CD14-positive monocyte (primary cell): Measurements from ENCODE around the gene PDE1C. TPM values are rescaled to one million over a fixed set of nuclear protein-coding genes. Genes with fewer than 3 reads are reported as not detected.

Source experiments
- DNase-seq, 3 donors: peaks; one replicate each; pipeline ENCODE4 v3.0.0-alpha.2; 2011 to 2022
- H2AFZ ChIP-seq: 2 replicates; pipeline ENCODE4 v1.6.0; 2012; ENCODE audit warnings: mild to moderate bottlenecking, low read depth, low read length, inconsistent platforms; ENCODE audit not compliant: insufficient read depth, poor library complexity, severe bottlenecking
- H3K27ac ChIP-seq, 2 donors: 1 replicate in 1 of 2; 2 replicates in 1 of 2; pipeline ENCODE4 v1.5.1; 2012 to 2013; ENCODE audit warnings: low read length in 2 of 2, control low read depth in 1 of 2, inconsistent platforms in 1 of 2, low read depth in 1 of 2, mild to moderate bottlenecking in 1 of 2
- H3K27me3 ChIP-seq, 2 donors: one replicate each; pipeline versions ENCODE4 v1.6.0 to v1.6.1; 2011 to 2013; ENCODE audit warnings: low read length in 2 of 2; ENCODE audit not compliant: control insufficient read depth in 2 of 2, insufficient read depth in 2 of 2
- H3K36me3 ChIP-seq, 2 donors: replicated peaks in 1 of 2; 1 replicate in 1 of 2; 2 replicates in 1 of 2; pipeline versions ENCODE4 v1.5.1 to v1.6.1; 2012 to 2013; ENCODE audit warnings: low read length in 2 of 2, control low read depth in 1 of 2, inconsistent platforms in 1 of 2, mild to moderate bottlenecking in 1 of 2; ENCODE audit not compliant: insufficient read depth in 2 of 2, control insufficient read depth in 1 of 2
- H3K4me1 ChIP-seq, 2 donors: 1 replicate in 1 of 2; 2 replicates in 1 of 2; pipeline versions ENCODE4 v1.5.1 to v1.6.1; 2012 to 2013; ENCODE audit warnings: low read length in 2 of 2, control low read depth in 1 of 2, inconsistent platforms in 1 of 2, mild to moderate bottlenecking in 1 of 2, moderate library complexity in 1 of 2; ENCODE audit not compliant: insufficient read depth in 2 of 2, control insufficient read depth in 1 of 2
- H3K4me2 ChIP-seq: replicated peaks from 2 replicates; pipeline ENCODE3; 2012; ENCODE audit warnings: low read length, moderate library complexity, mild to moderate bottlenecking; ENCODE audit not compliant: poor library complexity, severe bottlenecking; ENCODE audit errors: extremely low read depth
- H3K4me3 ChIP-seq, 3 experiments: fragments of 200-600 bp in 1 of 3; sonication (generic) in 1 of 3; replicated peaks in 1 of 3; 1 replicate in 2 of 3; 2 replicates in 1 of 3; pipeline ENCODE4 v1.5.1; 2011 to 2013; ENCODE audit warnings: low read length in 3 of 3, mild to moderate bottlenecking in 3 of 3, control low read depth in 2 of 3, low read depth in 2 of 3, inconsistent platforms in 1 of 3, moderate library complexity in 1 of 3
- H3K79me2 ChIP-seq: 2 replicates; pipeline ENCODE4 v1.6.0; 2012; ENCODE audit warnings: mild to moderate bottlenecking, control low read depth, inconsistent platforms, low read length, moderate library complexity; ENCODE audit not compliant: insufficient read depth
- H3K9ac ChIP-seq: 2 replicates; pipeline ENCODE4 v1.6.0; 2017; ENCODE audit warnings: low read length, mild to moderate bottlenecking; ENCODE audit not compliant: insufficient read depth, poor library complexity, severe bottlenecking
- H3K9me3 ChIP-seq, 2 donors: replicated peaks in 1 of 2; 1 replicate in 1 of 2; 2 replicates in 1 of 2; pipeline versions ENCODE4 v1.5.1 to v1.6.1; 2012 to 2013; ENCODE audit warnings: low read length in 2 of 2, control low read depth in 1 of 2; ENCODE audit not compliant: control insufficient read depth in 1 of 2, insufficient read depth in 1 of 2
- H4K20me1 ChIP-seq: 2 replicates; pipeline ENCODE4 v1.6.0; 2012; ENCODE audit warnings: mild to moderate bottlenecking, low read length, control low read depth, moderate library complexity; ENCODE audit not compliant: insufficient read depth
- H3K27ac Mint-ChIP-seq, 7 donors: one replicate each; pipeline ENCODE4 v1.8.0; 2020; ENCODE audit warnings: mild to moderate bottlenecking in 7 of 7, mixed read lengths in 7 of 7, moderate library complexity in 6 of 7, inconsistent platforms in 2 of 7
- H3K27me3 Mint-ChIP-seq, 3 donors: one replicate each; pipeline ENCODE4 v1.8.0; 2021 to 2022; ENCODE audit warnings: low read depth in 3 of 3, mild to moderate bottlenecking in 3 of 3, mixed read lengths in 3 of 3, moderate library complexity in 3 of 3, inconsistent platforms in 1 of 3
- H3K36me3 Mint-ChIP-seq, 2 donors: one replicate each; pipeline ENCODE4 v1.8.0; 2020; ENCODE audit warnings: mixed read lengths in 2 of 2, inconsistent platforms in 1 of 2, mild to moderate bottlenecking in 1 of 2
- H3K4me1 Mint-ChIP-seq: one replicate; pipeline ENCODE4 v1.8.0; 2020; ENCODE audit warnings: mild to moderate bottlenecking, mixed read lengths
- H3K4me3 Mint-ChIP-seq, 2 donors: one replicate each; pipeline ENCODE4 v1.8.0; 2020; ENCODE audit warnings: mild to moderate bottlenecking in 2 of 2, mixed read lengths in 2 of 2, moderate library complexity in 1 of 2
- H3K9me3 Mint-ChIP-seq, 7 donors: one replicate each; pipeline ENCODE4 v1.8.0; 2020 to 2022; ENCODE audit warnings: mixed read lengths in 7 of 7, mild to moderate bottlenecking in 6 of 7, moderate library complexity in 6 of 7, inconsistent platforms in 2 of 7
- CTCF ChIP-seq: fragments of 200-600 bp; IDR thresholded peaks from one replicate; pipeline ENCODE4 v1.8.0; 2022; ENCODE audit warnings: antibody characterized with exemption, mild to moderate bottlenecking
- WGBS: methylation state at CpG from one replicate; pipeline ENCODE4 v1.1.5; 2013; ENCODE audit warnings: missing lambda C conversion rate; ENCODE audit not compliant: insufficient coverage; 5-methylcytosine and 5-hydroxymethylcytosine counted together
- intact Hi-C, 2 donors: fragments of 100-400 bp; cut with micrococcal nuclease; formaldehyde crosslinking; loops; one replicate each; pipeline versions ENCODE4 v1.15.0 to v1.15.1; 2023
- polyA plus RNA-seq, 3 donors: library from polyadenylated mRNA; depleted of rRNA in 1 of 3; unstranded in 2 of 3; stranded (reverse) in 1 of 3; fragments of 300-500 nt in 2 of 3; fragments of >200 nt in 1 of 3; fragmentation: Illumina TruSeq in 2 of 3; gene quantifications; 1 replicate in 2 of 3; 2 replicates in 1 of 3; pipeline ENCODE4 v1.2.3, GENCODE V29; 2012 to 2021

PDE1C gene
- polyA plus RNA-seq, 3 donors, result not detected

DNA sequence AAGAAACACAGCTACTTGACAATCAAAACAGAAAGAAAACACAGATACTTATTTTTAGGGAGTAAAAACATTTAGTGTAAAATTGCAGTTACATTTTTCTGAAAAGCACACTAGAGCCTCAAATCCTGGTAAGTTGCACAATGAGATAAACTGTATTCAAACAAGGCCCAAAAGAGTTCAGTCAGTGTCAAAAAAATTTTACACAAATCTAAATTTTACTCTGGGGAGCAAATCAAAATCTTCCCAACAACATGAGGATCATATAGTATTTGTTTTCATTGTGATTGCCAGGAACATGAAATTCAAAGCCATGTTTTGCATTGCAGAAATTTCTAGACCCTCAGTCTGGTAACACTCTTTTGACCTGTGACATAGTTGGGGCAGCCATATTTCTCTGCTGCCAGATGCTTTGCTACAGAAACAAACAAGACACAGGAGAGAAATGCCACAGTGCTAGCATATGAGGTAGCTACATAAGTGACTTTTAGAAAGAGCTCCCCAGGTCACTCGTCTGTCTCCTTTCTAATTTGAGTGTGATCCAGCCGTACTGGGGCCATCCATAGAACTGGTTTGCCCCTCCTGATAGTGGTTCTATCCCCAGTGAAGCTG, 49.6 kb downstream of the PDE1C start:
- H3K79me2 ChIP-seq, result no peaks in the 10 kb centered on the region
- intact Hi-C loops, result no loop called here
- H3K4me3 Mint-ChIP-seq, result no peak overlapping the region
- DNase-seq, result no peak
- no peak overlapping the region for H3K27ac ChIP-seq
- peaks cover 0 to 7% (median 2%) of the 10 kb centered on the region in 7 donors for H3K9me3 Mint-ChIP-seq
- H3K4me1 ChIP-seq, result no peaks in the 10 kb centered on the region
- H3K9ac ChIP-seq, result no peak overlapping the region
- H3K36me3 Mint-ChIP-seq, result no peaks in the 10 kb centered on the region
- H3K4me3 ChIP-seq, result no peak overlapping the region
- no peak for TF ChIP-seq CTCF
- no peak overlapping the region for H2AFZ ChIP-seq
- 89% methylated on average over 2 of the region's 2 CpGs for WGBS
- H3K4me1 Mint-ChIP-seq, result no peaks in the 10 kb centered on the region
- no peaks in the 10 kb centered on the region for H3K9me3 ChIP-seq
- no peaks in the 10 kb centered on the region for H4K20me1 ChIP-seq
- H3K4me2 ChIP-seq, result no peak overlapping the region
- no peaks in the 10 kb centered on the region for H3K36me3 ChIP-seq
- no peak overlapping the region for H3K27ac Mint-ChIP-seq
- H3K27me3 Mint-ChIP-seq, result peaks cover 0 to 7% (median 2%) of the 10 kb centered on the region in 3 donors
- no peaks in the 10 kb centered on the region for H3K27me3 ChIP-seq

DNA sequence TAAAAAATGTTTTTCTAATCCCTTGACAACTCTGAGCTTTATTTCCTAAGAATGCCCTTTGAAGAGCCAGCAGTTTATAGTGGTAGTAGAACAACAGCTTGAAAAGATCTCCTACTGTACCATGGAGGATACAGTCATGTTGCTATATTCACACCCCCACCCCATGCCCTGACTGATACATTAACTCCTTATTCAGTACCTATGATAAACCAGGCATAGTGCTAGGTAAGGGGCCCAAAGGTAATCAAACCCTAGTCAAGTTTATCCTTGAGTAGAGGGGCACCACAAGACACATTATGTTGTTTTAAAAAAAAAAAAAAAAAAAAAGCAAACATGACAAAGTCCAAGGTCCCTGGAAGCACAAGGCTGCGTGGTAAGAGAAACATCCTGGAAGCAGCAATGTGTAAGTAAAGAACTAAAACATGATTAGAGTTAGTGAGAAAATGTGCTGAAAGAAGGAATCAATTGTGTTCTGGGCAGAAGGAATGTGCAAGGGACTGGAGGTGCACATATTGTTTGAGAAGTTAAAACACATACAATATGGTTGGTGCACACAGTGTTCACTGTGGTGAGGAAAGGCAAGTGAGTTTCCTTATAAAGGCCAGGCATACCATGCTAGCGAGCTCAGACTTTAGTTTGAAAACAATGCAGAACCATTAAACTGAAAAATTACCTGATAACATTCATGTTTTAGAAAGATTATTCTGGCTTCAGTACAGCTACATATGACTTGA, 51.2 kb downstream of the PDE1C start:
- Histone ChIP-seq H4K20me1 (no peaks in the 10 kb centered on the region), H3K9ac (no peak overlapping the region), H3K27ac (no peak overlapping the region), H3K4me2 (no peak overlapping the region), H3K9me3 (no peaks in the 10 kb centered on the region), H3K4me1 (no peaks in the 10 kb centered on the region), H3K36me3 (no peaks in the 10 kb centered on the region), H3K79me2 (no peaks in the 10 kb centered on the region), H3K27me3 (no peaks in the 10 kb centered on the region), H3K4me3 (no peak overlapping the region), H2AFZ (no peak overlapping the region)
- no peak for DNase-seq
- H3K27ac Mint-ChIP-seq, result no peak overlapping the region
- no peak for TF ChIP-seq CTCF
- H3K4me1 Mint-ChIP-seq, result no peaks in the 10 kb centered on the region
- WGBS, result 100% methylated on average over 1 of the region's 2 CpGs
- no peak overlapping the region for H3K4me3 Mint-ChIP-seq
- peaks cover 0 to 7% (median 3%) of the 10 kb centered on the region in 7 donors for H3K9me3 Mint-ChIP-seq
- no peaks in the 10 kb centered on the region for H3K36me3 Mint-ChIP-seq
- H3K27me3 Mint-ChIP-seq, result peaks cover 0 to 2% (median 2%) of the 10 kb centered on the region in 3 donors
- intact Hi-C loops, result no loop called here
